GM23338 (cell line): Measurements from ENCODE around the gene AP1S1.

Experiments used
- CREB1 ChIP-seq: fragments of 250-450 bp; sonication (Bioruptor Pico); IDR thresholded peaks from 2 replicates; pipeline ENCODE4 v1.5.0; 2020; ENCODE audit warnings: low read depth, mild to moderate bottlenecking, moderate library complexity
- ETS1 ChIP-seq: IDR thresholded peaks from 2 replicates; pipeline ENCODE4 v1.6.1; 2016; ENCODE audit warnings: antibody characterized with exemption
- EZH2 ChIP-seq: fragments of 200-600 bp; sonication (generic); IDR thresholded peaks from one replicate; pipeline ENCODE4 v1.8.0; 2017; ENCODE audit warnings: antibody characterized with exemption, mild to moderate bottlenecking, low read depth; ENCODE audit not compliant: unreplicated experiment
- EZH2phosphoT487 ChIP-seq: fragments of 200-600 bp; sonication (generic); IDR thresholded peaks from one replicate; pipeline ENCODE4 v1.8.1; 2018; ENCODE audit warnings: antibody characterized with exemption; ENCODE audit not compliant: unreplicated experiment
- JUNB ChIP-seq: IDR thresholded peaks from one replicate; pipeline ENCODE4 v1.6.1; 2016; ENCODE audit warnings: antibody characterized with exemption; ENCODE audit not compliant: unreplicated experiment
- POLR2AphosphoS5 ChIP-seq: IDR thresholded peaks from 2 replicates; pipeline ENCODE4 v1.6.1; 2016; ENCODE audit warnings: antibody characterized with exemption, low read depth
- STAT1 ChIP-seq: IDR thresholded peaks from one replicate; pipeline ENCODE4 v1.6.1; 2016; ENCODE audit warnings: antibody characterized with exemption; ENCODE audit not compliant: unreplicated experiment
- ZNF114 ChIP-seq: fragments of 250-450 bp; sonication (Bioruptor Pico); IDR thresholded peaks from 2 replicates; pipeline ENCODE4 v1.5.0; 2020; ENCODE audit warnings: mild to moderate bottlenecking, moderate library complexity
- ZNF331 ChIP-seq: fragments of 250-450 bp; sonication (Bioruptor Pico); IDR thresholded peaks from 2 replicates; pipeline ENCODE4 v1.5.0; 2020; ENCODE audit warnings: low read depth, mild to moderate bottlenecking, moderate library complexity
- TF ChIP-seq, protein P1 (sequence below), 2 experiments: fragments of 200-600 bp in 1 of 2; sonication (generic) in 1 of 2; conservative IDR thresholded peaks; 2 replicates each; pipeline versions ENCODE4 v1.5.1 to v1.6.1; 2016 to 2017; ENCODE audit warnings: antibody characterized with exemption in 2 of 2, low read depth in 2 of 2, mild to moderate bottlenecking in 2 of 2, moderate library complexity in 1 of 2
- TF ChIP-seq, protein P2 (sequence below): IDR thresholded peaks from one replicate; pipeline ENCODE4 v1.6.1; 2018; ENCODE audit warnings: antibody characterized with exemption; ENCODE audit not compliant: unreplicated experiment

GRCh38 chr7:101127460-101128039, 26.7 kb upstream of the AP1S1 start:
- TF ChIP-seq, protein P1, sequence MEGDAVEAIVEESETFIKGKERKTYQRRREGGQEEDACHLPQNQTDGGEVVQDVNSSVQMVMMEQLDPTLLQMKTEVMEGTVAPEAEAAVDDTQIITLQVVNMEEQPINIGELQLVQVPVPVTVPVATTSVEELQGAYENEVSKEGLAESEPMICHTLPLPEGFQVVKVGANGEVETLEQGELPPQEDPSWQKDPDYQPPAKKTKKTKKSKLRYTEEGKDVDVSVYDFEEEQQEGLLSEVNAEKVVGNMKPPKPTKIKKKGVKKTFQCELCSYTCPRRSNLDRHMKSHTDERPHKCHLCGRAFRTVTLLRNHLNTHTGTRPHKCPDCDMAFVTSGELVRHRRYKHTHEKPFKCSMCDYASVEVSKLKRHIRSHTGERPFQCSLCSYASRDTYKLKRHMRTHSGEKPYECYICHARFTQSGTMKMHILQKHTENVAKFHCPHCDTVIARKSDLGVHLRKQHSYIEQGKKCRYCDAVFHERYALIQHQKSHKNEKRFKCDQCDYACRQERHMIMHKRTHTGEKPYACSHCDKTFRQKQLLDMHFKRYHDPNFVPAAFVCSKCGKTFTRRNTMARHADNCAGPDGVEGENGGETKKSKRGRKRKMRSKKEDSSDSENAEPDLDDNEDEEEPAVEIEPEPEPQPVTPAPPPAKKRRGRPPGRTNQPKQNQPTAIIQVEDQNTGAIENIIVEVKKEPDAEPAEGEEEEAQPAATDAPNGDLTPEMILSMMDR (conservative IDR thresholded peaks at IDR 0.05; ENCODE audit: low read depth in 2 of 2): no peak
- TF ChIP-seq ZNF114 (CRISPR knock-in tag) (no peak), EZH2phosphoT487 (no peak), STAT1 (no peak), EZH2 (no peak), POLR2AphosphoS5 (no peak), CREB1 (CRISPR knock-in tag) (no peak), JUNB (no peak), ZNF331 (CRISPR knock-in tag) (no peak), ETS1 (no peak)
- TF ChIP-seq, protein P2, sequence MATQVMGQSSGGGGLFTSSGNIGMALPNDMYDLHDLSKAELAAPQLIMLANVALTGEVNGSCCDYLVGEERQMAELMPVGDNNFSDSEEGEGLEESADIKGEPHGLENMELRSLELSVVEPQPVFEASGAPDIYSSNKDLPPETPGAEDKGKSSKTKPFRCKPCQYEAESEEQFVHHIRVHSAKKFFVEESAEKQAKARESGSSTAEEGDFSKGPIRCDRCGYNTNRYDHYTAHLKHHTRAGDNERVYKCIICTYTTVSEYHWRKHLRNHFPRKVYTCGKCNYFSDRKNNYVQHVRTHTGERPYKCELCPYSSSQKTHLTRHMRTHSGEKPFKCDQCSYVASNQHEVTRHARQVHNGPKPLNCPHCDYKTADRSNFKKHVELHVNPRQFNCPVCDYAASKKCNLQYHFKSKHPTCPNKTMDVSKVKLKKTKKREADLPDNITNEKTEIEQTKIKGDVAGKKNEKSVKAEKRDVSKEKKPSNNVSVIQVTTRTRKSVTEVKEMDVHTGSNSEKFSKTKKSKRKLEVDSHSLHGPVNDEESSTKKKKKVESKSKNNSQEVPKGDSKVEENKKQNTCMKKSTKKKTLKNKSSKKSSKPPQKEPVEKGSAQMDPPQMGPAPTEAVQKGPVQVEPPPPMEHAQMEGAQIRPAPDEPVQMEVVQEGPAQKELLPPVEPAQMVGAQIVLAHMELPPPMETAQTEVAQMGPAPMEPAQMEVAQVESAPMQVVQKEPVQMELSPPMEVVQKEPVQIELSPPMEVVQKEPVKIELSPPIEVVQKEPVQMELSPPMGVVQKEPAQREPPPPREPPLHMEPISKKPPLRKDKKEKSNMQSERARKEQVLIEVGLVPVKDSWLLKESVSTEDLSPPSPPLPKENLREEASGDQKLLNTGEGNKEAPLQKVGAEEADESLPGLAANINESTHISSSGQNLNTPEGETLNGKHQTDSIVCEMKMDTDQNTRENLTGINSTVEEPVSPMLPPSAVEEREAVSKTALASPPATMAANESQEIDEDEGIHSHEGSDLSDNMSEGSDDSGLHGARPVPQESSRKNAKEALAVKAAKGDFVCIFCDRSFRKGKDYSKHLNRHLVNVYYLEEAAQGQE: no peak
